ENCODE data around the gene RD3L.
"Not testable (repeated sequence)": the region's sequence is repeated elsewhere in the genome, so short reads cannot be mapped to it uniquely, and the experiment has no call there.

Gene RD3L

GRCh38 chr14:103941973-103942736, at the start of gene RD3L:
TSS of gene RD3L (minus strand) at chr14:103942529. CDS start at chr14:103941695, 834 bp downstream.
- DNase-seq: no peak

GRCh38 chr14:103989964-103990363, 47.6 kb upstream of the RD3L start:
- no peak for DNase-seq

DNA sequence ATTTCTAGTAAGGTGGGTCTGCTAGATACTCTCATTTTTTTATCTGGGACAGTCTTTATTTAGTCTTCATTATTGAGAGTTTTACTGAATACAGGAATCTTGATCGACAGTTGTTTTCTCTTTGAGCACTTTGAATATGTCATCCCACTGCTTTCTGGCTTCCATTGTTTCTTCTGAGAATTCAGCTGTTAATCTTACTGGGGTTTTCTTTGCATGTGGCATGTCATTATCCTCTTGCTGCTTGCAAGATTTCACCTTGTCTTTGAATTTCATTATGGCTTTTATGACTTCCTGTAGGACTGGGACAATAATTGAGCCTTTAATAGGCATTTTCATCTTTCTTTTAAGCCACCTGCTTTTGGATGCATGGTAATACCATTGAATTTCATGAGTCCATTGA, 46.7 kb upstream of the RD3L start:
- no peak for DNase-seq

DNA sequence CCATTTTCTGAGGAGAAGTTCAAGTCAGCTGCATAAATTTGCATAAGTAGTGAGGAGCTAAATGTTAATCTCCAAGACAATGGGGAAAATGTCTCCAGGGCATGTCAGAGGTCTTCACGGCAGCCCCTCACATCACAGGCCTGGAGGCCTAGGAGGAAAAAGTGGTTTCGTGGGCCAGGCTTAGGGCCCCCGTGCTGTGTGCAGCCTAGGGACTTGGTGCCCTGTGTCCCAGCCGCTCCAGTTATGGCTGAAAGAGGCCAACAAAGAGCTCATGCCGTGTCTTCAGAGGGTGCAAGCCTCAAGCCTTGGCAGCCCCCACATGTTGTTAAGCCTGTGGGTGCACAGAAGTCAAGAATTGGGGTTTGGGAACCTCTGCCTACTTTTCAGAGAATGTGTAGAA, 41.9 kb upstream of the RD3L start:
- no peak for DNase-seq

- DNase-seq: not testable (repeated sequence)
These were observed 38.4 kb upstream of the RD3L start for GRCh38 chr14:103980623-103981238.

DNA sequence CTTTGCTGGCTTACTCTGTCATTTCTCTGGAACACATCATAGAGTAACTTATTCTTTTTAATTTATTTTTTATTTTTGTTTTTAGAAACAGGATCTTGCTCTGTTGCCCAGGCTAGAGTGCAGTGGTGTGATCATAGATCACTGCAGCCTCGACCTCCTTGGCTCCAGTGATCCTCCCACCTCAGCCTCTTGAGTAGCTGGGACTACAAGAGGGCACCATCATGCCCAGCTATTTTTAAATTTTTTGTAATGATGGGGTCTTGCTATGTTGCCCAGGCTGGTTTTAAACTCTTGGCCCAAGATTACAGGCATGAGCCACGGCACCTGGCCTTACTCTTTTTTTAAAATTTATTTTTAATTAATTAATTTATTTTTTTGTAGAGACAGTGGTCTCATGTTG, 32.2 kb upstream of the RD3L start:
- DNase-seq: no peak

GRCh38 chr14:103973354-103973753, 31.0 kb upstream of the RD3L start:
- no peak for DNase-seq

GRCh38 chr14:103969961-103970360, 27.6 kb upstream of the RD3L start:
- no peak for DNase-seq

GRCh38 chr14:103966631-103967030, 24.3 kb upstream of the RD3L start:
- DNase-seq: no peak

DNA sequence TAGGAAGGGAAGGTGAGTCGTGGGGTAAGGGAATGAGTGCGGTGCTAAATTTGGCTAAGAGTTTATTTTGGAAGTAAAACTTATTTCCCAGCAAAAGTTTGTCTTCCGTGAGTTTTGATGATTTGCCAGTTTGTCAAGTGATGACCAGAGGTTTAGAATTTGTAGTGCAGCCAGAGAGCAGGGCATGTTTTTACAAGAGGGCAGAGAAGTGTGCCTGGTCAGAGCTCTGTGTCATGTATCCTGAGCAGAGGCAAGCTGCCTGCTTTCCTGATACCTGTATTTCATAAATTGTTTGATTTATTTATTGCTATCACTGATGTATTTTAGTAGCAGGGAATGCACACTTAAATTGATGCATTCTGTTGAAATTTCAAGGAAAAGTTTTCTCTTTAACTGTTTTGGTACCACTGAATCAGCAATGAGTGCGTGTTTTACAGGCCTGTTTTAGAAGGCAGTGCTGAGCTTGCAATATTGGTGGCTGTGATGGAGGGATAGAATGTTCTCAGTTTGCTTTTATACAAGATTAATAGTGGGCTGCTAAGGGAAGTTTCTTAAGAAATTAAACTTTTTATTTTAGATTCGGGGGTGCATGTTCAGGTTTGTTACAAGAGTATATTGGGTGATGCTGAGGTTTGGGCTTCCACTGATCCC, 19.7 kb upstream of the RD3L start:
- DNase-seq: no peak

GRCh38 chr14:103960457-103961055, 18.2 kb upstream of the RD3L start:
- no peak for DNase-seq

GRCh38 chr14:103949131-103949790, 6.9 kb upstream of the RD3L start:
- no peak for DNase-seq

GRCh38 chr14:103948442-103948841, 6.1 kb upstream of the RD3L start:
- no peak for DNase-seq

DNA sequence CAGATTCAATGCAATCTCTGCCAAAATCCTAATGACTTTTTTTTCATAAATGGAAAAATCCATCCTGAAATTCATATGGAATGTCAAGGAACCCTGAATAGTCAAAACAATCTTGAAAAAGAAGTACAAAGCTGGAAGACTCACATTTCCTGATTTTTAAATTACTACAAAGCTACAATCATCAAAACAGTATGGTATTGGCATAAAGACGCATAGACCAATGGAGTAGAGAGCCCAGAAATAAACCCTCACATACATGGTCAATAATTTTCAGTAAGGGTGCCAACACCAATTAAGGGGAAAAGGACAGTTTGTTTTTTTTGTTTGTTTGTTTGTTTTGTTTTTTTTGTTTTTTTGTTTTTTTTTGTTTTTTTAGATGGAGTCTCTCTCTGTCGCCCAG, 4.6 kb upstream of the RD3L start:
- DNase-seq: no peak

- DNase-seq: no peak
These were observed 1.3 kb upstream of the RD3L start for GRCh38 chr14:103943673-103944072.

- DNase-seq: no peak
These were observed 867 bp downstream of the RD3L start for GRCh38 chr14:103941462-103941861.

DNA sequence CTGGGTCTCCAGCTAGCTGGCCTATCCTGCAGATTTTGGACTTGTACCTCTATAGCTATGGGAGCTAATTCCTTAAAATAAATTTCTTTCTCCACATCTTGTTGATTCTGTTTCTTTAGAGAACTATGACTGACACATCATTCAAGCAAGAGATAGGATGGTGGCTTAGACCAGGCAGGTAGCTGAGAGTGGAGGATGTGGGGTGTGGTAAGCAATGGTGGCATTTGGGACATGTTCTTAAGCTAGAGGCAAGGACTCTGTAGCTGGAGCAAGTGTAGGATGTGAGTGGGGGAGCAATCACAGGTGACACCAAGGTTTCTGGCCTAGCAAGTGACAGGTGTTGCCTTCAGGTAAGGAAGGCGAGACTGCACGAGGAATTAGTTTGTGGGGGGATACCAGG, 7.2 kb downstream of the RD3L start:
- DNase-seq: no peak

DNA sequence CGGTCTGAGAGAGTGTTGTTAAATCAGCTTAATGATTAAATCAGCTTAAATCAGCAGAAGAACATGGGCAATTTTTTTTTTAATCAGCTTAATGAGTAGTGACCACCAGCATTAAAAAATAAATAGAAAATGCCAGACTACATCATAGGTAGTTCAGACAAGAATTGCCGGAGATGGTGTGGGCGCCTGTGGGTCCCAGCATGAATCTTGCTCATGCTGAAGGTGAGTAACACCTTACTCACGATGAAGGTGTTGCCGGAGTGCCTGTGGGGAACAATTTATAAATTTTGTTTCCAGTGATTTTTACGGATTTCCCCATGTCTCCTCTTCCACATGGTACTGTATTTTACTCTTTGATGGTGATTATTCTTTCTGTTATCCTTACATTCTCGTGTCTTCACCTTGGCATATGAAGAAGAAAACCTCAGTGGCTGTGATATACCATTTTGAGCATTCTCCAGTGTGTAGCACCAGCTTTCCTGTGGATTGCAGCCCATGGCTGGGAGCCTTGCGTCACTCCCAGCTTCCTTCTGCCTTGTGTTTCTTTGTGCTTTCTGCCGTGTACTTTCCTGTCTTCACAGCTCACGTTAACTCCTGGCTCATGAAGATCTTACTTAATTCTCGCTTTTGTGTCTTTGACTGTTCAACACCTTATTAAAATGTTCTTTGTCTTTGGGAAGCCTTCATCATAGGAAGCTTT, 9.4 kb downstream of the RD3L start:
- DNase-seq: no peak

DNA sequence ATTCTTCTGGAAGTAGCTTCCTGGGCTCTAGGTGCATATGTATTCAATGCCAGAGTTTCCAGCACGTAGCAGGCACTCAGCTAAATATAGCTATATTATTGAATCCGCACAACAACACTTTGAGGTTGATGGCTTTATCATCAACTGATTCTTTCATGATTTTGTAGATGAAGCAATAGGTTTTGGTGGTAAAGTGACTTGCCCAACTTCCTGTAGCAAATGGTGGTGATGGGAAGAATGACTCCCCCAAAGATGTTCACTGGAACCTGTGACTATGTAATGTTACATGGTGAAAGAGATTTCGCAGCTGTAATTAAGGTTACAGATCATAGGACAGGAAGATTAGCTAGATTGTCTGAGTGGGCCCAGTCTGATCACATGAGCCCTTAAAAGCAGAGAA, 10.9 kb downstream of the RD3L start:
- no peak for DNase-seq

GRCh38 chr14:103930051-103930604, 12.2 kb downstream of the RD3L start:
- DNase-seq: no peak

DNA sequence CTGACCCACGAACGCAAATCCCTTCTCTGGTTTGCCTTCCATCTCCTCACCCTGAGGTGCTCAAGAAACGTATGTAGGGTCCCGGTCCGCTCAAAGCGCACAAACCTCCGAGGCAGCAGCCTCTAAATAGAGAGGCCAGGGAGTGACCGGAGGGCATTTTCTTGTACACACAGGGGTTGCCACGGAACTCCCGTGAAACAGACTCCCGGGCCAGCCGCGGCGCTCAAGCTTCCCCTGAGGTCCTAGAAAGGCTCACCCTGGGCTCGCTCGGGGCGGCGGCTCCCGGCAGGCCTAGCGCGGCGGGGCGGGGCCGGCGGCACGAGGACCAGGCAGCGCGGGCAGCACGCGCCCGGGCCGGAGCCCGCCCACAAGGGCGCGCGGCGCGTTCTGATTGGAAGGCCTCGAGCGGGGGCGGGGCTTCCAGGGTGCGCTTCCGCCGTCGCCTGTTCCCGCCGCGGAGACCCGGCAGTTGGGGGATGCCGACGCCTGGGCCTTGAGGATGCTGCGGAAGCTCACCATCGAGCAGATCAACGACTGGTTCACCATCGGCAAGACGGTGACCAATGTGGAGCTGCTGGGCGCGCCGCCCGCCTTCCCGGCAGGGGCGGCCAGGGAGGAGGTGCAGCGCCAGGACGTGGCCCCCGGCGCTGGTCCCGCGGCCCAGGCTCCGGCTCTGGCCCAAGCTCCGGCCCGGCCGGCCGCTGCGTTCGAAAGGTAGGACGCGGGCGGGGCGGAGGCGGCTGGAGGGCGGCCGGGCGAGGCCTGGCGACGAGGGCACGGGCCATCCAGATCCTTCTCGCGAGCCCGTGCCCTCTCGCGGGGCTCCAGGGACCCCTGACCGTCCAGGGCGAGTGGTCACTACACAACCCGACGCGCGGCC, 14.1 kb downstream of the RD3L start, which contains the start of gene TDRD9:
TDRD9 (plus strand) TSS at position 446 of the 880 bp plus-strand sequence; CDS start at position 500, 54 bp downstream.
- no peak for DNase-seq

Data from right forelimb (tissue), 1 donor.